ENCODE results near the gene PCDHGB2. TPM values are rescaled to one million over a fixed set of nuclear protein-coding genes. Genes with fewer than 3 reads are reported as not detected.
"Not testable (repeated sequence)": the region's sequence is repeated elsewhere in the genome, so short reads cannot be mapped to it uniquely, and the experiment has no call there.

PCDHGB2 gene
- total and polyA plus RNA-seq, 2 experiments from 2014 or later: 1.0 to 3.0 TPM

DNA sequence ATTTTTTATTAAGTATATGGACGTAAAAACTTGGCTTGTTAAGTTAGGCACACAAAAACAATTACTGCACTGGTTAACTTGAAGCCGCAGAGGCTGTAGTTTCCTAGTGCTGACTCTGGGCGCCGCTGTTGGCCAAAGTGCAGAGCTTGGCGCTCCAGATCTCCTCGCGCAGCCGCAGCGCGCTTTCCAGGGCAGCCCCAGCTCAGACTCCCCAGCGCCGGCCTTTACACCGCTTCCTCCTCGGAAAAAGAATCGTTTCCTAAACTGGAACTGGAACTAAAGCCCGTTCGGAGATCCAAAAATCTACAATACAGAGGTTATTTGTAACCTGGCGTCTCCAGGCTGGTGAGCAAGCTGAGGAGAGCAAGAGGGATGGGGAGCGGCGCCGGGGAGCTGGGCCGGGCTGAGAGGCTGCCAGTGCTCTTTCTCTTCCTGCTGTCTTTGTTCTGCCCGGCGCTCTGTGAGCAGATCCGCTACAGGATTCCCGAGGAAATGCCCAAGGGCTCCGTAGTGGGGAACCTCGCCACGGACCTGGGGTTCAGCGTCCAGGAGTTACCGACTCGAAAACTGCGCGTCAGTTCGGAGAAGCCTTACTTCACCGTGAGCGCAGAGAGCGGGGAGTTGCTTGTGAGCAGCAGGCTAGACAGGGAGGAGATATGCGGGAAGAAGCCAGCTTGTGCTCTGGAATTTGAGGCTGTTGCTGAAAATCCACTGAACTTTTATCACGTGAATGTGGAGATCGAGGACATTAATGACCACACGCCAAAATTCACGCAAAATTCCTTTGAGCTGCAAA, 38.2 kb downstream of the PCDHGB2 start, which contains the start of gene PCDHGB5:
Gene PCDHGB5 (plus strand): TSS at position 192 of the 796 bp plus-strand sequence. CDS start 181 bp downstream, at position 373.
- DNase-seq (ENCODE audit: low read depth in 1 of 2, low spot score in 1 of 2): peak in 1 of 2 donors; percentile 60
- not testable (repeated sequence) for H3K9me3 ChIP-seq (ENCODE audit: low read depth); H3K4me1 ChIP-seq (ENCODE audit: low read depth); H3K36me3 ChIP-seq; H3K4me3 ChIP-seq; H3K27me3 ChIP-seq; H3K27ac ChIP-seq
- TF ChIP-seq, protein P1, sequence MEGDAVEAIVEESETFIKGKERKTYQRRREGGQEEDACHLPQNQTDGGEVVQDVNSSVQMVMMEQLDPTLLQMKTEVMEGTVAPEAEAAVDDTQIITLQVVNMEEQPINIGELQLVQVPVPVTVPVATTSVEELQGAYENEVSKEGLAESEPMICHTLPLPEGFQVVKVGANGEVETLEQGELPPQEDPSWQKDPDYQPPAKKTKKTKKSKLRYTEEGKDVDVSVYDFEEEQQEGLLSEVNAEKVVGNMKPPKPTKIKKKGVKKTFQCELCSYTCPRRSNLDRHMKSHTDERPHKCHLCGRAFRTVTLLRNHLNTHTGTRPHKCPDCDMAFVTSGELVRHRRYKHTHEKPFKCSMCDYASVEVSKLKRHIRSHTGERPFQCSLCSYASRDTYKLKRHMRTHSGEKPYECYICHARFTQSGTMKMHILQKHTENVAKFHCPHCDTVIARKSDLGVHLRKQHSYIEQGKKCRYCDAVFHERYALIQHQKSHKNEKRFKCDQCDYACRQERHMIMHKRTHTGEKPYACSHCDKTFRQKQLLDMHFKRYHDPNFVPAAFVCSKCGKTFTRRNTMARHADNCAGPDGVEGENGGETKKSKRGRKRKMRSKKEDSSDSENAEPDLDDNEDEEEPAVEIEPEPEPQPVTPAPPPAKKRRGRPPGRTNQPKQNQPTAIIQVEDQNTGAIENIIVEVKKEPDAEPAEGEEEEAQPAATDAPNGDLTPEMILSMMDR (IDR thresholded peaks at IDR 0.05; ENCODE audit: low read depth, low read length): peak; percentile 58

DNA sequence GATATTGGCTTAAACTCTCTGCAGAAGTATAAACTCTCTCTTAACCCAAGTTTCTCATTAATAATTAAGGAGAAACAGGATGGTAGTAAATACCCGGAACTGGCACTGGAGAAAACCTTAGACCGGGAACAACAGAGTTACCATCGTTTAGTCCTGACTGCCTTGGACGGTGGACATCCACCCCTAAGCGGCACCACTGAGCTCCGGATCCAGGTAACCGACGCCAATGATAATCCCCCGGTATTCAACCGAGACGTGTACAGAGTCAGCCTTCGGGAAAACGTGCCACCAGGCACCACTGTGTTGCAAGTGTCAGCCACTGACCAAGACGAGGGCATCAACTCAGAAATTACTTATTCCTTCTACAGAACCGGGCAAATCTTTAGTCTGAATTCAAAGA, 38.8 kb downstream of the PCDHGB2 start:
- Histone ChIP-seq H3K9me3 (ENCODE audit: low read depth) (no peaks in the 10 kb centered on the region), H3K36me3 (no peaks in the 10 kb centered on the region), H3K27me3 (no peaks in the 10 kb centered on the region), H3K27ac (no peak overlapping the region), H3K4me3 (no peak overlapping the region), H3K4me1 (ENCODE audit: low read depth) (no peaks in the 10 kb centered on the region)
- no peak for DNase-seq (ENCODE audit: low read depth in 1 of 2, low spot score in 1 of 2)
- TF ChIP-seq, protein P1 (IDR thresholded peaks at IDR 0.05; ENCODE audit: low read depth, low read length): no peak

DNA sequence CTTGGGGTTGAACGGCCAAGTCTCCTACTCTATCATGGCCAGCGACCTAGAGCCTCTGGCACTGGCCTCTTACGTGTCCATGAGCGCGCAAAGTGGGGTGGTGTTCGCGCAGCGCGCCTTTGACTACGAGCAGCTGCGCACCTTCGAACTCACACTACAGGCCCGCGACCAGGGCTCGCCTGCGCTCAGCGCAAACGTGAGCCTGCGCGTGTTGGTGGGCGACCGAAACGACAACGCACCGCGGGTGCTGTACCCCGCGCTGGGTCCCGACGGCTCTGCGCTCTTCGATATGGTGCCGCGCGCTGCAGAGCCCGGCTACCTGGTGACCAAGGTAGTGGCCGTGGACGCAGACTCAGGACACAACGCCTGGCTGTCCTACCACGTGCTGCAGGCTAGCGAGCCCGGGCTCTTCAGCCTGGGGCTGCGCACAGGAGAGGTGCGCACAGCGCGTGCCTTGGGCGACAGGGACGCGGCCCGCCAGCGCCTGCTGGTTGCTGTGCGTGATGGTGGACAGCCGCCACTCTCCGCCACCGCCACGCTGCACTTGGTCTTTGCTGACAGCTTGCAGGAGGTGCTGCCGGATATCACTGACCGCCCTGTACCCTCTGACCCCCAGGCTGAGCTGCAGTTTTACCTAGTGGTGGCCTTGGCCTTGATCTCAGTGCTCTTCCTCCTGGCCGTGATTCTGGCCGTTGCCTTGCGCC, 39.9 kb downstream of the PCDHGB2 start:
- Histone ChIP-seq H3K27ac (no peak overlapping the region), H3K4me1 (ENCODE audit: low read depth) (no peaks in the 10 kb centered on the region), H3K36me3 (no peaks in the 10 kb centered on the region), H3K9me3 (ENCODE audit: low read depth) (no peaks in the 10 kb centered on the region), H3K4me3 (no peak overlapping the region), H3K27me3 (no peaks in the 10 kb centered on the region)
- TF ChIP-seq, protein P1 (IDR thresholded peaks at IDR 0.05; ENCODE audit: low read depth, low read length): no peak
- no peak for DNase-seq (ENCODE audit: low read depth in 1 of 2, low spot score in 1 of 2)

DNA sequence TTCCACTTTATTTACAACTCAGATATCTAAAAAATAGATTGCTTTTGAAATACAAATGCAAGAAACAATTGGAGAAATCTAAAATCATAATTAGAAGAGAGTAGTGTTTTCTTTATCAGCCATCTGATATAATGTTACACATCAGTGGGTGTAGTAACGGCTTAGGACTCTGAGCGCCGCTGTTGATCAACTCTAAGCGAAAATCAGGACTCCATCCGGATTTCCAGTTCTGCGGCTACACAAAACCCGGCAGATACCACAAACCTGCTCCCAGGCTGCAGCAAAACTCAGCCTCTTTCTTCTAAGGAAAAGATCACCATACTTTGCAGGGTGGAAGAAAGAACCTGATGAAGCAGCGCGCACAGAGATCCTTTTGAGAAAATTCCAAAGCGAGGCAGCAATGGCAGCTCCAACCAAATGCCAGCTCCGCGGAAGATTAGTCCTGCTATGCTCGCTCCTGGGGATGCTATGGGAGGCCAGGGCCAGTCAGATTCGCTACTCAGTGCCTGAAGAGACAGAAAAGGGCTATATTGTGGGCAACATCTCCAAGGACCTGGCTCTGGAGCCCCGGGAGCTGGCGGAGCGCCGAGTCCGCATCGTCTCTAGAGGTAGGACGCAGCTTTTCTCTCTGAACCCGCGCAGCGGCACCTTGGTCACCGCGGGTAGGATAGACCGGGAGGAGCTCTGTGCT, 42.9 kb downstream of the PCDHGB2 start, which contains the start of gene PCDHGA9:
Gene PCDHGA9 (plus strand): TSS at position 226 of the 691 bp plus-strand sequence. CDS start 175 bp downstream, at position 401.
- Histone ChIP-seq H3K27me3 (no peaks in the 10 kb centered on the region), H3K4me3 (no peak within 1 kb of the TSS), H3K27ac (no peak within 1 kb of the TSS), H3K4me1 (ENCODE audit: low read depth) (no peaks in the 10 kb centered on the region), H3K36me3 (no peaks in the 10 kb centered on the region), H3K9me3 (ENCODE audit: low read depth) (no peaks in the 10 kb centered on the region)
- TF ChIP-seq, protein P1 (IDR thresholded peaks at IDR 0.05; ENCODE audit: low read depth, low read length): peak; percentile 39
- DNase-seq (ENCODE audit: low read depth in 1 of 2, low spot score in 1 of 2): peak in 1 of 2 donors; percentile 49

DNA sequence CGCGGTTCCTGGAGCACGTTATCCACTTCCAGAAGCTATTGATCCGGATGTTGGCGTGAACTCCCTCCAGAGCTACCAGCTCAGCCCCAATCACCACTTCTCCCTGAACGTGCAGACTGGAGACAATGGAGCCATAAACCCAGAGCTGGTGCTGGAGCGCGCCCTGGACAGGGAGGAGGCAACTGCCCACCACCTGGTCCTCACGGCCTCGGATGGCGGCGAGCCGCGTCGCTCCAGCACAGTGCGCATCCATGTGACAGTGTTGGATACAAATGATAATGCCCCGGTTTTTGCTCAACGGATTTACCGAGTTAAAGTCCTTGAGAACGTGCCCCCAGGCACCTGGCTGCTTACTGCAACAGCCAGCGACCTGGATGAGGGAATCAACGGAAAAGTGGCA, 43.6 kb downstream of the PCDHGB2 start:
- no peaks in the 10 kb centered on the region for H3K36me3 ChIP-seq
- no peaks in the 10 kb centered on the region for H3K4me1 ChIP-seq (ENCODE audit: low read depth)
- TF ChIP-seq, protein P1 (IDR thresholded peaks at IDR 0.05; ENCODE audit: low read depth, low read length): no peak
- H3K4me3 ChIP-seq: no peak overlapping the region
- DNase-seq (ENCODE audit: low read depth in 1 of 2, low spot score in 1 of 2): no peak
- no peaks in the 10 kb centered on the region for H3K9me3 ChIP-seq (ENCODE audit: low read depth)
- H3K27ac ChIP-seq: no peak overlapping the region
- H3K27me3 ChIP-seq: no peaks in the 10 kb centered on the region

All from cardiac muscle cell (in vitro differentiated cells and primary cell).